Peyer's patch (tissue), 4 donors: ENCODE results near the gene SUPT3H.

ENCODE experiments used
- CTCF ChIP-seq, 6 experiments: fragments of 450-650 bp in 4 of 6; fragments of 200-600 bp in 2 of 6; sonication (generic) in 1 of 6; IDR thresholded peaks; one replicate each; pipeline ENCODE4 v1.5.1; 2017 to 2019; ENCODE audit warnings: antibody characterized with exemption in 6 of 6, mild to moderate bottlenecking in 3 of 6, moderate library complexity in 1 of 6
- POLR2A ChIP-seq, 2 donors: fragments of 450-650 bp; IDR thresholded peaks; one replicate each; pipeline ENCODE4 v1.5.1; 2017; ENCODE audit warnings: antibody characterized with exemption in 2 of 2, mild to moderate bottlenecking in 2 of 2, moderate library complexity in 2 of 2

- TF ChIP-seq POLR2A (IDR thresholded peaks at IDR 0.05) (no peak), CTCF (IDR thresholded peaks at IDR 0.05) (no peak)
Observed at GRCh38 chr6:45078432-45078831, 299.3 kb downstream of the SUPT3H start.
